Sigmoid colon (tissue), 4 donors: ENCODE data around the gene FGGY.

ENCODE experiments used
- CTCF ChIP-seq, 4 experiments: fragments of 450-650 bp in 3 of 4; fragments of 200-600 bp in 1 of 4; IDR thresholded peaks; one replicate each; pipeline ENCODE4 v1.5.1; 2016 to 2019; ENCODE audit warnings: antibody characterized with exemption in 4 of 4, mild to moderate bottlenecking in 3 of 4, moderate library complexity in 2 of 4
- EP300 ChIP-seq, 4 donors: sonication (generic); formaldehyde crosslinking; IDR thresholded peaks; one replicate each; pipeline ENCODE4 v1.6.1; 2017; ENCODE audit warnings: antibody characterized with exemption in 4 of 4
- POLR2A ChIP-seq, 2 donors: fragments of 450-650 bp; IDR thresholded peaks; one replicate each; pipeline ENCODE4 v1.6.1; 2016; ENCODE audit warnings: antibody characterized with exemption in 2 of 2, mild to moderate bottlenecking in 2 of 2, moderate library complexity in 2 of 2
- POLR2AphosphoS5 ChIP-seq, 4 donors: sonication (generic); formaldehyde crosslinking; IDR thresholded peaks; one replicate each; pipeline ENCODE4 v1.6.1; 2017; ENCODE audit warnings: antibody characterized with exemption in 4 of 4

- TF ChIP-seq CTCF (IDR thresholded peaks at IDR 0.05) (no peak), EP300 (IDR thresholded peaks at IDR 0.05) (no peak), POLR2A (IDR thresholded peaks at IDR 0.05) (no peak), POLR2AphosphoS5 (IDR thresholded peaks at IDR 0.05) (no peak)
Measured at GRCh38 chr1:59579222-59579621, 282.3 kb downstream of the FGGY start.
